ENCODE data around the gene SFMBT2. TPM values are rescaled to one million over a fixed set of nuclear protein-coding genes. Genes with fewer than 3 reads are reported as not detected.

SFMBT2 gene
- total RNA-seq, 1 experiment from 2014 or later, result 0.02 TPM

- Histone ChIP-seq H3K27ac (ENCODE audit: low read depth, low read length) (no peak overlapping the region), H3K9me2 (ENCODE audit: insufficient read depth) (no peaks in the 10 kb centered on the region), H2AFZ (ENCODE audit: low read depth, low read length, poor library complexity, severe bottlenecking) (no peak overlapping the region), H3K36me3 (ENCODE audit: control insufficient read depth in 1 of 2, insufficient read depth in 2 of 2, low read length in 2 of 2) (no peaks in the 10 kb centered on the region), H3K9me3 (ENCODE audit: control insufficient read depth in 1 of 2, insufficient read depth in 1 of 2, low read depth in 1 of 2, low read length in 2 of 2) (no peaks in the 10 kb centered on the region), H4K20me1 (ENCODE audit: insufficient read depth) (no peaks in the 10 kb centered on the region), H3K4me3 (replicated peaks in 1 of 2; ENCODE audit: low read depth in 1 of 2, low read length in 2 of 2) (no peak overlapping the region), H3K9ac (ENCODE audit: low read length) (no peak overlapping the region), H3K4me1 (ENCODE audit: control insufficient read depth in 1 of 2, insufficient read depth in 2 of 2, low read length in 2 of 2) (no peaks in the 10 kb centered on the region), H3K27me3 (ENCODE audit: insufficient read depth, low read length) (no peaks in the 10 kb centered on the region), H3K79me2 (ENCODE audit: insufficient read depth, low read length) (no peaks in the 10 kb centered on the region), H3K4me2 (ENCODE audit: low read length) (no peak overlapping the region)
- TF ChIP-seq EZH2phosphoT487 (IDR thresholded peaks at IDR 0.05; ENCODE audit: borderline replicate concordance) (no peak), ELF1 (IDR thresholded peaks at IDR 0.05; ENCODE audit: borderline replicate concordance, low read depth) (no peak), POLR2AphosphoS5 (IDR thresholded peaks at IDR 0.05; ENCODE audit: low read depth, low read length) (no peak), EGR1 (IDR thresholded peaks at IDR 0.05; ENCODE audit: low read depth) (no peak), EZH2 (IDR thresholded peaks at IDR 0.05) (no peak), ZFX (IDR thresholded peaks at IDR 0.05) (no peak), ZNF274 (IDR thresholded peaks at IDR 0.05; ENCODE audit: low read depth, low read length) (no peak), CBX3 (IDR thresholded peaks at IDR 0.05; ENCODE audit: low read depth) (no peak), SIN3A (IDR thresholded peaks at IDR 0.05; ENCODE audit: low read depth) (no peak), SRF (IDR thresholded peaks at IDR 0.05; ENCODE audit: low read depth) (no peak), FOSL1 (IDR thresholded peaks at IDR 0.05; ENCODE audit: low read depth) (no peak), YY1 (IDR thresholded peaks at IDR 0.05; ENCODE audit: extremely low read depth, insufficient replicate concordance, low read depth, low read length) (no peak), TCF7L2 (IDR thresholded peaks at IDR 0.05; ENCODE audit: borderline replicate concordance, extremely low read depth, insufficient read depth, insufficient read length) (no peak), JUND (IDR thresholded peaks at IDR 0.05) (no peak)
- TF ChIP-seq, protein P1, sequence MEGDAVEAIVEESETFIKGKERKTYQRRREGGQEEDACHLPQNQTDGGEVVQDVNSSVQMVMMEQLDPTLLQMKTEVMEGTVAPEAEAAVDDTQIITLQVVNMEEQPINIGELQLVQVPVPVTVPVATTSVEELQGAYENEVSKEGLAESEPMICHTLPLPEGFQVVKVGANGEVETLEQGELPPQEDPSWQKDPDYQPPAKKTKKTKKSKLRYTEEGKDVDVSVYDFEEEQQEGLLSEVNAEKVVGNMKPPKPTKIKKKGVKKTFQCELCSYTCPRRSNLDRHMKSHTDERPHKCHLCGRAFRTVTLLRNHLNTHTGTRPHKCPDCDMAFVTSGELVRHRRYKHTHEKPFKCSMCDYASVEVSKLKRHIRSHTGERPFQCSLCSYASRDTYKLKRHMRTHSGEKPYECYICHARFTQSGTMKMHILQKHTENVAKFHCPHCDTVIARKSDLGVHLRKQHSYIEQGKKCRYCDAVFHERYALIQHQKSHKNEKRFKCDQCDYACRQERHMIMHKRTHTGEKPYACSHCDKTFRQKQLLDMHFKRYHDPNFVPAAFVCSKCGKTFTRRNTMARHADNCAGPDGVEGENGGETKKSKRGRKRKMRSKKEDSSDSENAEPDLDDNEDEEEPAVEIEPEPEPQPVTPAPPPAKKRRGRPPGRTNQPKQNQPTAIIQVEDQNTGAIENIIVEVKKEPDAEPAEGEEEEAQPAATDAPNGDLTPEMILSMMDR (IDR thresholded peaks at IDR 0.05 in 2 of 3, conservative IDR thresholded peaks at IDR 0.05 in 1 of 3; ENCODE audit: borderline replicate concordance in 1 of 3, insufficient read depth in 1 of 3, low read depth in 2 of 3, low read length in 2 of 3), result no peak
- TF ChIP-seq, protein P2, sequence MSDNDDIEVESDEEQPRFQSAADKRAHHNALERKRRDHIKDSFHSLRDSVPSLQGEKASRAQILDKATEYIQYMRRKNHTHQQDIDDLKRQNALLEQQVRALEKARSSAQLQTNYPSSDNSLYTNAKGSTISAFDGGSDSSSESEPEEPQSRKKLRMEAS (IDR thresholded peaks at IDR 0.05), result no peak
- TF ChIP-seq, protein P3, sequence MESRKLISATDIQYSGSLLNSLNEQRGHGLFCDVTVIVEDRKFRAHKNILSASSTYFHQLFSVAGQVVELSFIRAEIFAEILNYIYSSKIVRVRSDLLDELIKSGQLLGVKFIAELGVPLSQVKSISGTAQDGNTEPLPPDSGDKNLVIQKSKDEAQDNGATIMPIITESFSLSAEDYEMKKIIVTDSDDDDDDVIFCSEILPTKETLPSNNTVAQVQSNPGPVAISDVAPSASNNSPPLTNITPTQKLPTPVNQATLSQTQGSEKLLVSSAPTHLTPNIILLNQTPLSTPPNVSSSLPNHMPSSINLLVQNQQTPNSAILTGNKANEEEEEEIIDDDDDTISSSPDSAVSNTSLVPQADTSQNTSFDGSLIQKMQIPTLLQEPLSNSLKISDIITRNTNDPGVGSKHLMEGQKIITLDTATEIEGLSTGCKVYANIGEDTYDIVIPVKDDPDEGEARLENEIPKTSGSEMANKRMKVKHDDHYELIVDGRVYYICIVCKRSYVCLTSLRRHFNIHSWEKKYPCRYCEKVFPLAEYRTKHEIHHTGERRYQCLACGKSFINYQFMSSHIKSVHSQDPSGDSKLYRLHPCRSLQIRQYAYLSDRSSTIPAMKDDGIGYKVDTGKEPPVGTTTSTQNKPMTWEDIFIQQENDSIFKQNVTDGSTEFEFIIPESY (IDR thresholded peaks at IDR 0.05; ENCODE audit: extremely low read depth, insufficient replicate concordance, low read length), result no peak
- DNase-seq (ENCODE audit: low read depth, low spot score), result no peak
- no peak for ATAC-seq
- ChIA-PET POLR2A (no interaction called here), RAD21 (ENCODE audit: low non-redundant PET in 1 of 2, low total read pairs in 2 of 2, uncharacterized antibody in 2 of 2, unreplicated experiment in 2 of 2) (no interaction called here), CTCF (no interaction called here)
- BruUV-seq (replicated peaks), result no TSS peak
- intact Hi-C loops (cut with micrococcal nuclease), result no loop called here
Measured at GRCh38 chr10:7159517-7159916, 251.3 kb downstream of the SFMBT2 start.

Data from HCT116 (cell line).